GM23338 (cell line): ENCODE measurements around the gene DGKG. TPM values are rescaled to one million over a fixed set of nuclear protein-coding genes. Genes with fewer than 3 reads are reported as not detected.

Experiments used
- ATAC-seq: fragments of 200-7000 bp; cut with Tn5 transposase; 3 replicates; pipeline ENCODE4 v1.9.1; 2020
- DNase-seq: peaks from one replicate; pipeline ENCODE4 v3.0.0-alpha.2; 2015; ENCODE audit warnings: low spot score
- H2AFZ ChIP-seq: fragments of 200-600 bp; sonication (generic); 2 replicates; pipeline ENCODE4 v1.8.0; 2016; ENCODE audit warnings: antibody characterized with exemption, mild to moderate bottlenecking, moderate library complexity
- H3F3A ChIP-seq: fragments of 200-600 bp; sonication (generic); replicated peaks from 2 replicates; pipeline ENCODE4 v1.8.0; 2017; ENCODE audit warnings: antibody characterized with exemption, mixed run types, low read depth
- H3K27ac ChIP-seq: fragments of 200-600 bp; sonication (generic); 2 replicates; pipeline ENCODE4 v1.6.1; 2016; ENCODE audit warnings: low read depth
- H3K27me3 ChIP-seq: fragments of 200-600 bp; sonication (generic); 2 replicates; pipeline ENCODE4 v1.8.0; 2016; ENCODE audit warnings: mild to moderate bottlenecking, mixed run types, moderate library complexity; ENCODE audit not compliant: insufficient read depth
- H3K36me3 ChIP-seq: fragments of 200-600 bp; sonication (generic); 2 replicates; pipeline ENCODE4 v1.8.0; 2016; ENCODE audit warnings: mild to moderate bottlenecking; ENCODE audit not compliant: insufficient read depth
- H3K4me1 ChIP-seq: fragments of 200-600 bp; sonication (generic); 2 replicates; pipeline ENCODE4 v1.8.0; 2016; ENCODE audit warnings: mild to moderate bottlenecking, moderate library complexity; ENCODE audit not compliant: insufficient read depth
- H3K4me2 ChIP-seq: fragments of 200-600 bp; sonication (generic); 2 replicates; pipeline ENCODE4 v1.7.1; 2017; ENCODE audit warnings: mixed run types
- H3K4me3 ChIP-seq: fragments of 200-600 bp; sonication (generic); 2 replicates; pipeline ENCODE4 v1.6.1; 2016; ENCODE audit warnings: mixed run types
- H3K79me2 ChIP-seq: fragments of 200-600 bp; sonication (generic); replicated peaks from 2 replicates; pipeline ENCODE4 v1.8.0; 2017; ENCODE audit warnings: mild to moderate bottlenecking; ENCODE audit not compliant: insufficient read depth
- H3K9me2 ChIP-seq: fragments of 200-600 bp; sonication (generic); 2 replicates; pipeline ENCODE4 v1.8.0; 2017; ENCODE audit not compliant: insufficient read depth
- H4K20me1 ChIP-seq: fragments of 200-600 bp; sonication (generic); replicated peaks from 2 replicates; pipeline ENCODE4 v1.8.0; 2017; ENCODE audit warnings: mild to moderate bottlenecking; ENCODE audit not compliant: insufficient read depth
- H3K27ac Mint-ChIP-seq: 2 replicates; pipeline ENCODE4 v1.8.0; 2020; ENCODE audit warnings: inconsistent platforms, mild to moderate bottlenecking, moderate library complexity, mixed read lengths
- H3K27me3 Mint-ChIP-seq: 3 replicates; pipeline ENCODE4 v1.8.0; 2022; ENCODE audit warnings: low read depth, mild to moderate bottlenecking, moderate library complexity, mixed read lengths, inconsistent platforms; ENCODE audit not compliant: insufficient read depth, poor library complexity
- H3K36me3 Mint-ChIP-seq: 3 replicates; pipeline ENCODE4 v1.8.0; 2021; ENCODE audit warnings: low read depth, mild to moderate bottlenecking, inconsistent platforms, moderate library complexity, mixed read lengths
- H3K4me1 Mint-ChIP-seq: 3 replicates; pipeline ENCODE4 v1.8.0; 2020; ENCODE audit warnings: mild to moderate bottlenecking, inconsistent platforms, mixed read lengths
- H3K4me3 Mint-ChIP-seq: 3 replicates; pipeline ENCODE4 v1.8.0; 2021; ENCODE audit warnings: moderate library complexity, mild to moderate bottlenecking, inconsistent platforms, mixed read lengths
- H3K9me3 Mint-ChIP-seq: 3 replicates; pipeline ENCODE4 v1.8.0; 2020; ENCODE audit warnings: moderate library complexity, mild to moderate bottlenecking, inconsistent platforms, mixed read lengths
- CREB1 ChIP-seq: fragments of 250-450 bp; sonication (Bioruptor Pico); IDR thresholded peaks from 2 replicates; pipeline ENCODE4 v1.5.0; 2020; ENCODE audit warnings: low read depth, mild to moderate bottlenecking, moderate library complexity
- CTCF ChIP-seq, 2 experiments: fragments of 200-600 bp in 1 of 2; sonication (generic) in 1 of 2; conservative IDR thresholded peaks; 2 replicates each; pipeline versions ENCODE4 v1.5.1 to v1.6.1; 2016 to 2017; ENCODE audit warnings: antibody characterized with exemption in 2 of 2, low read depth in 2 of 2, mild to moderate bottlenecking in 2 of 2, moderate library complexity in 1 of 2
- ETS1 ChIP-seq: IDR thresholded peaks from 2 replicates; pipeline ENCODE4 v1.6.1; 2016; ENCODE audit warnings: antibody characterized with exemption
- EZH2 ChIP-seq: fragments of 200-600 bp; sonication (generic); IDR thresholded peaks from one replicate; pipeline ENCODE4 v1.8.0; 2017; ENCODE audit warnings: antibody characterized with exemption, mild to moderate bottlenecking, low read depth; ENCODE audit not compliant: unreplicated experiment
- EZH2phosphoT487 ChIP-seq: fragments of 200-600 bp; sonication (generic); IDR thresholded peaks from one replicate; pipeline ENCODE4 v1.8.1; 2018; ENCODE audit warnings: antibody characterized with exemption; ENCODE audit not compliant: unreplicated experiment
- NANOG ChIP-seq: IDR thresholded peaks from 2 replicates; pipeline ENCODE4 v1.6.1; 2016; ENCODE audit warnings: antibody characterized with exemption, borderline replicate concordance
- POLR2AphosphoS5 ChIP-seq: IDR thresholded peaks from 2 replicates; pipeline ENCODE4 v1.6.1; 2016; ENCODE audit warnings: antibody characterized with exemption, low read depth
- STAT1 ChIP-seq: IDR thresholded peaks from one replicate; pipeline ENCODE4 v1.6.1; 2016; ENCODE audit warnings: antibody characterized with exemption; ENCODE audit not compliant: unreplicated experiment
- ZNF114 ChIP-seq: fragments of 250-450 bp; sonication (Bioruptor Pico); IDR thresholded peaks from 2 replicates; pipeline ENCODE4 v1.5.0; 2020; ENCODE audit warnings: mild to moderate bottlenecking, moderate library complexity
- ZNF331 ChIP-seq: fragments of 250-450 bp; sonication (Bioruptor Pico); IDR thresholded peaks from 2 replicates; pipeline ENCODE4 v1.5.0; 2020; ENCODE audit warnings: low read depth, mild to moderate bottlenecking, moderate library complexity
- polyA plus RNA-seq: library from polyadenylated mRNA; unstranded; fragments of >200 nt; fragmentation: Nextera tagmentation; extraction: Ambion mirVana; gene quantifications from 2 replicates; pipeline ENCODE4 v1.2.1, GENCODE V29; 2016
- total RNA-seq: library from RNA; depleted of rRNA; stranded (reverse); fragments of >200 nt; shearing (Covaris generic); gene quantifications from 2 replicates; pipeline ENCODE4 v1.2.3, GENCODE V29; 2014
- TF ChIP-seq, protein P1 (sequence below): fragments of 250-450 bp; sonication (Bioruptor Pico); IDR thresholded peaks from 2 replicates; pipeline ENCODE4 v1.5.0; 2020; ENCODE audit warnings: mild to moderate bottlenecking, moderate library complexity

The DGKG gene
- total and polyA plus RNA-seq, 2 experiments from 2014 or later: 0.14 to 0.31 TPM

DNA sequence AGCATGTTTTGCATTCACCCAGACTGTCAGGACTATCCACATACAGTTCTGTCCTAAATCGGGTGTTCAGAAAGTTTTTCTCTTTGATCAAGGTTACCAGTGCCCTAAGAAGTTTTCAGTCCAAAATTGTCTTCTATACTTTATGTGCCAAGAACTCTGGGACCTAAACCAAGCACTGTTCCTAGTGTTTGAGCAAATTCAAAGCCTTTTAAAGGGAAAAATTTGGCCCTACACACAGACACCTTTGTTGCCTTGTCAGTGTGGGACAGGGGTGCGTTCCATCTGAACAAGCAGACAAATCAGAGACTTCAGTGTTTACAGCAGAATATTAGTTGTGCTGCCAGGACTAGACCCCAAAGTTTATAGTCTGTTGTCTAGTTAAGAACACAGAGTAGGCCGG, 50.6 kb downstream of the DGKG start:
- no peak for TF ChIP-seq ETS1
- ATAC-seq (no peak), DNase-seq (no peak)
- Histone ChIP-seq H3K9me2 (peaks cover 6% of the 10 kb centered on the region; the same call in 1 of the 2 replicates), H2AFZ (no peak overlapping the region; the same call in 1 of the 2 replicates), H3K4me1 (no peaks in the 10 kb centered on the region), H4K20me1 (no peaks in the 10 kb centered on the region), H3K4me3 (no peak overlapping the region), H3K79me2 (no peaks in the 10 kb centered on the region), H3K27ac (no peak overlapping the region), H3F3A (no peaks in the 10 kb centered on the region), H3K27me3 (no peaks in the 10 kb centered on the region), H3K4me2 (no peak overlapping the region), H3K36me3 (no peaks in the 10 kb centered on the region)
- H3K4me1 Mint-ChIP-seq: peaks cover 5% of the 10 kb centered on the region; the same call in 2 of the 3 replicates
- H3K36me3 Mint-ChIP-seq: no peaks in the 10 kb centered on the region
- no peak overlapping the region for H3K27ac Mint-ChIP-seq
- no peaks in the 10 kb centered on the region for H3K9me3 Mint-ChIP-seq
- no peak overlapping the region for H3K4me3 Mint-ChIP-seq
- H3K27me3 Mint-ChIP-seq: no peaks in the 10 kb centered on the region

DNA sequence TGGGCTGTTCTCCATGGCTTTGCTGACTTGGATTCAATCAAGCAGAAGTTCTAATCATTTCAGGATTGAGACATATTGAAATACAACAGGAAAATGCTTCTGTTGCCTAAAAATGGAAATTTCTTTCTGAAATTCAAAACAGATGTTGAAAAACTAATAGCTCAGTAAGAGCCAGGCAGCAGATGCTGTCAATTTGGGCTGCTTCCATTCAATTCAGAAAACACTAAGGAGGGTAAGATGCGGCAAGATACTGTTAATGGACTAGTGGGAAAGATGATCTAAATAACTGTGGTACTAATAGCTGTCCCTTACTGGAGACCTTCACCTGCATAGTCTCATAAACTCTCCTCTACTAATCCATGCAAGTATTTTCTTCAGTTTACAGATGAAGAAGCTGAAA, 53.5 kb downstream of the DGKG start:
- no peak for ATAC-seq
- H3K36me3 Mint-ChIP-seq: no peaks in the 10 kb centered on the region
- Histone ChIP-seq H3K36me3 (no peaks in the 10 kb centered on the region), H4K20me1 (no peaks in the 10 kb centered on the region), H3K4me3 (no peak overlapping the region), H3K27ac (no peak overlapping the region), H3F3A (no peaks in the 10 kb centered on the region), H3K4me2 (no peak overlapping the region), H3K9me2 (peaks cover 7% of the 10 kb centered on the region; the same call in 1 of the 2 replicates), H2AFZ (no peak overlapping the region), H3K4me1 (peaks cover 11% of the 10 kb centered on the region; the same call in 1 of the 2 replicates), H3K27me3 (no peaks in the 10 kb centered on the region), H3K79me2 (no peaks in the 10 kb centered on the region)
- H3K27me3 Mint-ChIP-seq: no peaks in the 10 kb centered on the region
- no peak for DNase-seq
- no peak overlapping the region for H3K4me3 Mint-ChIP-seq
- H3K27ac Mint-ChIP-seq: no peak overlapping the region
- H3K4me1 Mint-ChIP-seq: peaks cover 3% of the 10 kb centered on the region; the same call in 2 of the 3 replicates
- no peaks in the 10 kb centered on the region for H3K9me3 Mint-ChIP-seq
- TF ChIP-seq ZNF331 (CRISPR knock-in tag) (no peak), NANOG (no peak), ZNF114 (CRISPR knock-in tag) (no peak), POLR2AphosphoS5 (no peak), EZH2phosphoT487 (no peak), ETS1 (no peak), STAT1 (no peak), CTCF (conservative IDR thresholded peaks at IDR 0.05; ENCODE audit: low read depth in 2 of 2) (no peak), CREB1 (CRISPR knock-in tag) (no peak), EZH2 (no peak)
- TF ChIP-seq, protein P1, sequence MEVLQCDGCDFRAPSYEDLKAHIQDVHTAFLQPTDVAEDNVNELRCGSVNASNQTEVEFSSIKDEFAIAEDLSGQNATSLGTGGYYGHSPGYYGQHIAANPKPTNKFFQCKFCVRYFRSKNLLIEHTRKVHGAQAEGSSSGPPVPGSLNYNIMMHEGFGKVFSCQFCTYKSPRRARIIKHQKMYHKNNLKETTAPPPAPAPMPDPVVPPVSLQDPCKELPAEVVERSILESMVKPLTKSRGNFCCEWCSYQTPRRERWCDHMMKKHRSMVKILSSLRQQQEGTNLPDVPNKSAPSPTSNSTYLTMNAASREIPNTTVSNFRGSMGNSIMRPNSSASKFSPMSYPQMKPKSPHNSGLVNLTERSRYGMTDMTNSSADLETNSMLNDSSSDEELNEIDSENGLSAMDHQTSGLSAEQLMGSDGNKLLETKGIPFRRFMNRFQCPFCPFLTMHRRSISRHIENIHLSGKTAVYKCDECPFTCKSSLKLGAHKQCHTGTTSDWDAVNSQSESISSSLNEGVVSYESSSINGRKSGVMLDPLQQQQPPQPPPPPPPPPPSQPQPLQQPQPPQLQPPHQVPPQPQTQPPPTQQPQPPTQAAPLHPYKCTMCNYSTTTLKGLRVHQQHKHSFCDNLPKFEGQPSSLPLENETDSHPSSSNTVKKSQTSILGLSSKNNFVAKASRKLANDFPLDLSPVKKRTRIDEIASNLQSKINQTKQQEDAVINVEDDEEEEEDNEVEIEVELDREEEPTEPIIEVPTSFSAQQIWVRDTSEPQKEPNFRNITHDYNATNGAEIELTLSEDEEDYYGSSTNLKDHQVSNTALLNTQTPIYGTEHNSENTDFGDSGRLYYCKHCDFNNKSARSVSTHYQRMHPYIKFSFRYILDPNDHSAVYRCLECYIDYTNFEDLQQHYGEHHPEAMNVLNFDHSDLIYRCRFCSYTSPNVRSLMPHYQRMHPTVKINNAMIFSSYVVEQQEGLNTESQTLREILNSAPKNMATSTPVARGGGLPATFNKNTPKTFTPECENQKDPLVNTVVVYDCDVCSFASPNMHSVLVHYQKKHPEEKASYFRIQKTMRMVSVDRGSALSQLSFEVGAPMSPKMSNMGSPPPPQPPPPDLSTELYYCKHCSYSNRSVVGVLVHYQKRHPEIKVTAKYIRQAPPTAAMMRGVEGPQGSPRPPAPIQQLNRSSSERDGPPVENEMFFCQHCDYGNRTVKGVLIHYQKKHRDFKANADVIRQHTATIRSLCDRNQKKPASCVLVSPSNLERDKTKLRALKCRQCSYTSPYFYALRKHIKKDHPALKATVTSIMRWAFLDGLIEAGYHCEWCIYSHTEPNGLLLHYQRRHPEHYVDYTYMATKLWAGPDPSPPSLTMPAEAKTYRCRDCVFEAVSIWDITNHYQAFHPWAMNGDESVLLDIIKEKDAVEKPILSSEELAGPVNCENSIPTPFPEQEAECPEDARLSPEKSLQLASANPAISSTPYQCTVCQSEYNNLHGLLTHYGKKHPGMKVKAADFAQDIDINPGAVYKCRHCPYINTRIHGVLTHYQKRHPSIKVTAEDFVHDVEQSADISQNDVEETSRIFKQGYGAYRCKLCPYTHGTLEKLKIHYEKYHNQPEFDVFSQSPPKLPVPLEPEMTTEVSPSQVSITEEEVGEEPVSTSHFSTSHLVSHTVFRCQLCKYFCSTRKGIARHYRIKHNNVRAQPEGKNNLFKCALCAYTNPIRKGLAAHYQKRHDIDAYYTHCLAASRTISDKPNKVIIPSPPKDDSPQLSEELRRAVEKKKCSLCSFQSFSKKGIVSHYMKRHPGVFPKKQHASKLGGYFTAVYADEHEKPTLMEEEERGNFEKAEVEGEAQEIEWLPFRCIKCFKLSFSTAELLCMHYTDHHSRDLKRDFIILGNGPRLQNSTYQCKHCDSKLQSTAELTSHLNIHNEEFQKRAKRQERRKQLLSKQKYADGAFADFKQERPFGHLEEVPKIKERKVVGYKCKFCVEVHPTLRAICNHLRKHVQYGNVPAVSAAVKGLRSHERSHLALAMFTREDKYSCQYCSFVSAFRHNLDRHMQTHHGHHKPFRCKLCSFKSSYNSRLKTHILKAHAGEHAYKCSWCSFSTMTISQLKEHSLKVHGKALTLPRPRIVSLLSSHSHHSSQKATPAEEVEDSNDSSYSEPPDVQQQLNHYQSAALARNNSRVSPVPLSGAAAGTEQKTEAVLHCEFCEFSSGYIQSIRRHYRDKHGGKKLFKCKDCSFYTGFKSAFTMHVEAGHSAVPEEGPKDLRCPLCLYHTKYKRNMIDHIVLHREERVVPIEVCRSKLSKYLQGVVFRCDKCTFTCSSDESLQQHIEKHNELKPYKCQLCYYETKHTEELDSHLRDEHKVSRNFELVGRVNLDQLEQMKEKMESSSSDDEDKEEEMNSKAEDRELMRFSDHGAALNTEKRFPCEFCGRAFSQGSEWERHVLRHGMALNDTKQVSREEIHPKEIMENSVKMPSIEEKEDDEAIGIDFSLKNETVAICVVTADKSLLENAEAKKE: no peak
